Mucosa of rectum (tissue), 2 donors: ENCODE measurements around the gene COA6.

ENCODE experiments used
- H3K27ac ChIP-seq, 2 donors: one replicate each; pipeline ENCODE4 v1.7.0; 2013; ENCODE audit warnings: inconsistent platforms in 2 of 2, low read depth in 2 of 2, low read length in 2 of 2
- H3K27me3 ChIP-seq, 2 donors: one replicate each; pipeline ENCODE4 v1.7.0; 2013; ENCODE audit warnings: low read length in 2 of 2; ENCODE audit not compliant: control insufficient read depth in 2 of 2, insufficient read depth in 2 of 2
- H3K36me3 ChIP-seq, 2 donors: one replicate each; pipeline ENCODE4 v1.7.0; 2013; ENCODE audit warnings: low read length in 2 of 2; ENCODE audit not compliant: control insufficient read depth in 2 of 2, insufficient read depth in 2 of 2
- H3K4me1 ChIP-seq, 2 donors: one replicate each; pipeline ENCODE4 v1.7.0; 2013; ENCODE audit warnings: low read length in 2 of 2, mild to moderate bottlenecking in 1 of 2; ENCODE audit not compliant: control insufficient read depth in 2 of 2, insufficient read depth in 2 of 2
- H3K4me3 ChIP-seq, 2 donors: one replicate each; pipeline ENCODE4 v1.7.0; 2013; ENCODE audit warnings: low read length in 2 of 2
- H3K9ac ChIP-seq, 2 donors: one replicate each; pipeline ENCODE4 v1.7.0; 2013; ENCODE audit warnings: low read length in 2 of 2, low read depth in 1 of 2, mild to moderate bottlenecking in 1 of 2
- H3K9me3 ChIP-seq, 2 donors: one replicate each; pipeline ENCODE4 v1.7.0; 2013; ENCODE audit warnings: low read length in 2 of 2; ENCODE audit not compliant: control insufficient read depth in 2 of 2
- donor health status: healthy.
- donor health status: Normal muscosa, but diverticular disease.

COA6 gene

DNA sequence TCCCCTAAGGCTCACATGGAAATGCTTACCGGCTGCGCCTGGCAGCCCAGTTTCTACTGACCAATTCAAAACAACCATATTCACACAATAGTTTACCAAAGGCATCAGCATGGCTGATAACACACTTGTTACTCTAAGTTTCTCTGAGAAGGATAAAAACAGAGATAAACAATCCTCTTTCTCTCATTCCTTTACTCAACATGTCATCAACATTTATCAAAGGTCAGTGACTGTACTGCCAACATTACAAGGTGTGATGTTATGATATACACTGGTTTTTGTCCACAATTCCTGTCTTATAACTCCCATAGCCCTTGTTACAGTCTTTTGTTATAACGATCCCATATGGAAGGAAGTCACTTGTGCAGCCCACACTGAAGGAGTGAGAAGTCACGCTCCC, 33.6 kb downstream of the COA6 start:
- H3K4me3 ChIP-seq, result no peak overlapping the region
- H3K27me3 ChIP-seq, result no peaks in the 10 kb centered on the region
- no peaks in the 10 kb centered on the region for H3K4me1 ChIP-seq
- no peaks in the 10 kb centered on the region for H3K9me3 ChIP-seq
- H3K9ac ChIP-seq, result no peak overlapping the region
- H3K36me3 ChIP-seq, result peaks cover 8 to 13% of the 10 kb centered on the region in 2 donors
- H3K27ac ChIP-seq, result no peak overlapping the region

DNA sequence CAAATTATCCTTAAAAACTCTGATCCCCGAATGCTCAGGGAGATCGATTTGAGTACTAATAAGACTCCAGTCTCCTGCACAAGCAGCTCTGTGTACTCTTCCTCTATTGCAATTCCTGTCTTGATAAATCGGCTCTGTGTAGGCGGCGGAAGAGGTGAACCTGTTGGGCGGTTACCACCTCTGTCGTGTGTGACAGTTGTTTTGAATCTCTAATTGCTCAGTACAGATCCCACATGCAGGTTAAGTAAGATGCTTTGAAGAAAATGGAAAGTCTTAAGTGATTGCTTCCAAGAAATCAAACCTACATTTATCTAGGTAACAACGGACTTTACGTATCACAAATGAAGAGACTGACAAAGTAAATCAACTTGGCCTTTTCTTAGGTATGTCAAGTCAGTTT, 35.5 kb downstream of the COA6 start:
- peaks cover 19 to 22% of the 10 kb centered on the region in 2 donors for H3K36me3 ChIP-seq
- H3K4me1 ChIP-seq, result no peaks in the 10 kb centered on the region
- no peak overlapping the region for H3K9ac ChIP-seq
- H3K4me3 ChIP-seq, result no peak overlapping the region
- no peaks in the 10 kb centered on the region for H3K9me3 ChIP-seq
- no peak overlapping the region for H3K27ac ChIP-seq
- no peaks in the 10 kb centered on the region for H3K27me3 ChIP-seq

- H3K36me3 ChIP-seq, result peaks cover 23 to 24% of the 10 kb centered on the region in 2 donors
- no peaks in the 10 kb centered on the region for H3K9me3 ChIP-seq
- no peaks in the 10 kb centered on the region for H3K4me1 ChIP-seq
- H3K4me3 ChIP-seq, result no peak overlapping the region
- H3K27ac ChIP-seq, result no peak overlapping the region
- H3K9ac ChIP-seq, result no peak overlapping the region
- no peaks in the 10 kb centered on the region for H3K27me3 ChIP-seq
Measured at GRCh38 chr1:234409328-234409727, 36.1 kb downstream of the COA6 start.

DNA sequence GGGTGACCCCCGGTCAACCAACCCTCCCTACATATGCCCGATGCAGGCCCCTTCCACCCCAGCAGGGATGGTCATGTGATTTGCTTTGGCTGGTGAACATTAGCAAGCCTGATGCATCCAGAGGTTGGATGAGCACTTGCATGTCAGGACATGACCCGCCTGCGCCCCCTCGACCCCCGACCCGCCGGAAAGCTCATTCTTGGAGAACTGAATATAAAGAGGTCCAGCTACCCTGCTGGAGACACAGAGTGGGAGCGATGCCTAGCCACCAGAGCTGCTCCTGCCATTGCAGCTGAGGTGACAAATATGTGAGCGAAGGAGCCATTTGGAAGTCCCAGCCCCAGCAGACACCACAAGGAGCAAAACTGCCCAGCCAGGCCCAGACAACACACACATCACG, 39.6 kb downstream of the COA6 start:
- Histone ChIP-seq H3K4me3 (no peak overlapping the region), H3K27ac (no peak overlapping the region), H3K4me1 (no peaks in the 10 kb centered on the region), H3K27me3 (no peaks in the 10 kb centered on the region), H3K9me3 (no peaks in the 10 kb centered on the region), H3K36me3 (peaks cover 23 to 36% of the 10 kb centered on the region in 2 donors), H3K9ac (no peak overlapping the region)

- Histone ChIP-seq H3K9ac (no peak overlapping the region), H3K9me3 (no peaks in the 10 kb centered on the region), H3K27ac (no peak overlapping the region), H3K4me1 (no peaks in the 10 kb centered on the region), H3K4me3 (no peak overlapping the region), H3K27me3 (no peaks in the 10 kb centered on the region), H3K36me3 (peaks cover 26 to 38% of the 10 kb centered on the region in 2 donors)
Measured at GRCh38 chr1:234413485-234413884, 40.2 kb downstream of the COA6 start.

- H3K27ac ChIP-seq, result no peak overlapping the region
- H3K36me3 ChIP-seq, result peaks cover 26 to 40% of the 10 kb centered on the region in 2 donors
- H3K9ac ChIP-seq, result no peak overlapping the region
- H3K27me3 ChIP-seq, result no peaks in the 10 kb centered on the region
- no peak overlapping the region for H3K4me3 ChIP-seq
- no peaks in the 10 kb centered on the region for H3K9me3 ChIP-seq
- no peaks in the 10 kb centered on the region for H3K4me1 ChIP-seq
Measured at GRCh38 chr1:234413990-234414389, 40.7 kb downstream of the COA6 start.

- Histone ChIP-seq H3K9ac (no peak overlapping the region), H3K4me3 (no peak overlapping the region), H3K9me3 (no peaks in the 10 kb centered on the region), H3K4me1 (no peaks in the 10 kb centered on the region), H3K27me3 (no peaks in the 10 kb centered on the region), H3K36me3 (peaks cover 23 to 46% of the 10 kb centered on the region in 2 donors), H3K27ac (no peak overlapping the region)
Measured at GRCh38 chr1:234427950-234428646, 54.8 kb downstream of the COA6 start.

DNA sequence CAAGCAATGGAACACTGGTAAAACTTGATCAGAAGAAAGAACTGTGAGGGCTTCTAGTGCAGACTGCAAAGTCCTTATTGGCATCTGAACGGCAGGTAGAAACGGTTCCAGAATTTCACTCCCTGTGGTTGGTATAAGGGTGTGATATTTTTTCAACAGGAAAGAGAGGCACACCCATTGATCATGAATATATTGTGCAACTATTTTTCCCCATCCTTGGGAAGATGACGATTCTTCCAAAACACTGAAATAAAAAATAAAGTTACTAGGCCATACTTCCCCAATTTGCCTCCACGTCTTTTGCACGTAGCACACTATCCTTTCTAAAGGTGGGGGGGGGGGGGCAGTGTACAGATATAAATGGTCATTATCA, 56.2 kb downstream of the COA6 start:
- Histone ChIP-seq H3K9ac (no peak overlapping the region), H3K27ac (no peak overlapping the region), H3K27me3 (no peaks in the 10 kb centered on the region), H3K4me1 (no peaks in the 10 kb centered on the region), H3K9me3 (no peaks in the 10 kb centered on the region), H3K36me3 (peaks cover 28 to 43% of the 10 kb centered on the region in 2 donors), H3K4me3 (no peak overlapping the region)

- H3K9ac ChIP-seq, result no peak overlapping the region
- H3K9me3 ChIP-seq, result no peaks in the 10 kb centered on the region
- H3K27me3 ChIP-seq, result no peaks in the 10 kb centered on the region
- H3K27ac ChIP-seq, result no peak overlapping the region
- no peak overlapping the region for H3K4me3 ChIP-seq
- no peaks in the 10 kb centered on the region for H3K4me1 ChIP-seq
- H3K36me3 ChIP-seq, result peaks cover 34 to 45% of the 10 kb centered on the region in 2 donors
Measured at GRCh38 chr1:234430691-234431090, 57.4 kb downstream of the COA6 start.

GRCh38 chr1:234431255-234431654, 58.0 kb downstream of the COA6 start:
- Histone ChIP-seq H3K27ac (no peak overlapping the region), H3K9me3 (no peaks in the 10 kb centered on the region), H3K27me3 (no peaks in the 10 kb centered on the region), H3K9ac (no peak overlapping the region), H3K4me3 (no peak overlapping the region), H3K4me1 (no peaks in the 10 kb centered on the region), H3K36me3 (peaks cover 31 to 41% of the 10 kb centered on the region in 2 donors)
